AG10803 (cell line): ENCODE data around the gene PTPRZ1.

Source experiments
- DNase-seq: peaks from one replicate; pipeline ENCODE4 v3.0.0; 2010; ENCODE audit warnings: low read depth
- H3K4me3 ChIP-seq: 2 replicates; pipeline ENCODE4 v1.5.1; 2011; ENCODE audit warnings: mild to moderate bottlenecking, low read length, control low read depth
- TF ChIP-seq, protein P1 (sequence below): conservative IDR thresholded peaks from 2 replicates; pipeline ENCODE4 v1.5.1; 2011; ENCODE audit warnings: mild to moderate bottlenecking, low read length, control low read depth, inconsistent platforms

The PTPRZ1 gene

DNA sequence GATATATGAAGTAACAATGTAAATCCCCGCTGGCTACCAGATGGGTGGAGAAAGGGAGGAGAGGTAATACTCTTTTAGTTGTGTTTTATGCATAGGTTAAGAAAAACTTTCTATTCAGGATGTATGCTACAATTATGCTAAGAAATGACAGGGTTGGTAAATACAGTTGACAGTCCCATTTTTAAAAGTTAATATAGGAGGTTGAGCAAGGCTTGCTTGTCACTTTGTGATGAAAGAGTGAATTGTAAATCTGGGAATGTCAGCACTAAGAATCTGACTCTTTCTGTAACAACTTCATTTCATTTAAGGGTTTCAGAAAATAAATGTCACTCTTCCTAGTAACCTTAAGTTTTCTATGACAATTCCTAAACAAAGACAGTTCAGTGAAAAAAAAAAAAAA, 59.8 kb downstream of the PTPRZ1 start:
- TF ChIP-seq, protein P1, sequence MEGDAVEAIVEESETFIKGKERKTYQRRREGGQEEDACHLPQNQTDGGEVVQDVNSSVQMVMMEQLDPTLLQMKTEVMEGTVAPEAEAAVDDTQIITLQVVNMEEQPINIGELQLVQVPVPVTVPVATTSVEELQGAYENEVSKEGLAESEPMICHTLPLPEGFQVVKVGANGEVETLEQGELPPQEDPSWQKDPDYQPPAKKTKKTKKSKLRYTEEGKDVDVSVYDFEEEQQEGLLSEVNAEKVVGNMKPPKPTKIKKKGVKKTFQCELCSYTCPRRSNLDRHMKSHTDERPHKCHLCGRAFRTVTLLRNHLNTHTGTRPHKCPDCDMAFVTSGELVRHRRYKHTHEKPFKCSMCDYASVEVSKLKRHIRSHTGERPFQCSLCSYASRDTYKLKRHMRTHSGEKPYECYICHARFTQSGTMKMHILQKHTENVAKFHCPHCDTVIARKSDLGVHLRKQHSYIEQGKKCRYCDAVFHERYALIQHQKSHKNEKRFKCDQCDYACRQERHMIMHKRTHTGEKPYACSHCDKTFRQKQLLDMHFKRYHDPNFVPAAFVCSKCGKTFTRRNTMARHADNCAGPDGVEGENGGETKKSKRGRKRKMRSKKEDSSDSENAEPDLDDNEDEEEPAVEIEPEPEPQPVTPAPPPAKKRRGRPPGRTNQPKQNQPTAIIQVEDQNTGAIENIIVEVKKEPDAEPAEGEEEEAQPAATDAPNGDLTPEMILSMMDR = no peak
- H3K4me3 ChIP-seq = no peak overlapping the region
- DNase-seq = no peak

DNA sequence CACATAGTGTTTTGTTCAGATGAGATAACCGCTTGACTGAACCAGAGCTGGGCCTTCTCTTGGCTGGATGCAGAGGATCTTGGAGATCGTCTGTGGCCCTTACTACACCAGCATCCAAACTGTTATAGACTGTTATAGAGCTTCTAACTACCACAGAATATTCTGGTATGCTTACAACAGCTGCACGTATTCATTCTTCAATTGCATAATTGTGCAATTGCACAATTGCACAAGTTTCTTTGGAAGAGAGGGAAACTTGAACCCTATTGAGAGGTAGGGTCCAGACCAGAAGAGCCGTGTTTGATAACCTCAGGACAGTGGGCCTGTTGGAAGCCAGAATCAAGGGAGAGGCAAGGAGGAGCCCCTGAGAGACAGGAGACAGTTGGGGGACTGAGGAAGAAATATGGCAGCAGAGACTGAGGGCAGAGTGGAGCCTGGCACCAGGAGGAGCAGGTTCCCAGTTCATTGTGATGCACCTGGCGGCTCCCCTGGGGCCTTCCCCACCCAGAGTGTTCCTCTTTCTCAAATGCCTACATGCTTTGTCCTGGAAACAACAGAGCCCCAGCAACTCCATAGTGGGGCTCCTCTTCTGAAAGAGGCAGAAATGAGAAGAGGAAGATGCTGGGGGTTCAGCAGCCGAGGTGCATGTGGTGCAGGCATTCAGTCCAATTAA, 64.1 kb downstream of the PTPRZ1 start:
- H3K4me3 ChIP-seq = no peak overlapping the region
- no peak for DNase-seq
- TF ChIP-seq, protein P1 = no peak

DNA sequence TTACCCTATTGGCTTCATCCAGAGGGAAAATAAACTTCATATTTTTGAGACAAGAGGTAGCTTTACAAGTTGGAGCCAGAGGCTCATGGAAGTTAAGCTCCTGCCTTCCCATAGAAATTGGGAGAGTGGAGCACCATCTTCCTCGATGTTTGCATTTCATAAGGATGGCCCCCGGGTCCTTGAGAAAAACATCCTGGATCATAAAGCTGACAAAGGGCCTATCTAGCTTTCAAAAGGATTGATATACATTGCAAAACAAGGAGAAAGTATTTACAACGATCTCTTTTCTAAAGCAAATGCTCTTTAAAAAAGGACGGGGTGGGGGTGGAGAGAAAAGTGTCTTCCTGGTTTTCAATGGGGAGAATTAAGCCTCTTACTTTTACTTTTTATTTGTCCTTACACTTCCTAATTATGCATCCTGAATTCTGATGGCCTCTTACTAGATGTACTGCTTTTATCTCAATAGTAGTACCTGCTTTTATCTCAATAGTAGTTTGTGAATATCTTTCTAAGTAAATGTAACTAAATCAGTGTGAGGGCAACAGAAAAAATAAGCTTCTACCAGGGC, 65.6 kb downstream of the PTPRZ1 start:
- no peak overlapping the region for H3K4me3 ChIP-seq
- no peak for DNase-seq
- TF ChIP-seq, protein P1 = no peak

DNA sequence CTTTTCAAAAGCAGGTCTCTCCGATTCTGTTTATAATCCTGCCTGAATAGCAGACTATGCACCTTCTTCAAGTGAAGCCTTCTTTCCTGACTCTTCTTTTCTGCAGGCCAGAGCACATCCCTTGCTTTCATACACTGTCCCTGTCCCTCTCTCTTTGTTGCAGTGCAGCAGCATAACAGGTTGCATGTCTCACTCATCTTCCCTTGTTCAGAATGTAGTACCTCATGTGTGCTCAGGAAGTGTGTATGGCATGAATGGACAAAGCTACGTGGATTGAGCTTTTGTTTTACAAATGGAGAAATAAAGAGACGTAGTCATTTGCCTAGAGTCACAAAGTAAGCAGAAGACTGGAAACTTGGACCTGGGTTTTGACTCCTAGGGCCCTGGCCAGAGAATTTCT, 68.0 kb downstream of the PTPRZ1 start:
- DNase-seq = no peak
- TF ChIP-seq, protein P1 = no peak
- H3K4me3 ChIP-seq = no peak overlapping the region

DNA sequence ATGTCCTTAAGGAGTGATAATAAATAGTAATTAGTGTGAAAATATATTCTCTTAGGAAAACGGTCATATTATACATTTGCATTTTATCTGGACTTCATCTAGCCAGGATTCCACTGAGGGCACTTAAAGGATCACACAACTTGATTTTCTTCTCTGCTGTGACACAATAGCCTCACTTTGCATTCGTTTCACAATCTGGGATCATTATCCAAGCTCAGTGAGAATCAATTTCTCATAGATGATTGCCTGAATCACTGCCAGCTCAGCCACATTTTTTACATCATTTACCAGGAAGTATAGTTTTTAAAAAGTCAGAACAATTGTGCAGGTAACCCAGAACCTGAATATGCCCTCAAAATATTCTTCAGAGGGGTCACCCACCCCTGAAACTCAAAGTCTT, 68.9 kb downstream of the PTPRZ1 start:
- no peak for DNase-seq
- TF ChIP-seq, protein P1 = no peak
- H3K4me3 ChIP-seq = no peak overlapping the region

DNA sequence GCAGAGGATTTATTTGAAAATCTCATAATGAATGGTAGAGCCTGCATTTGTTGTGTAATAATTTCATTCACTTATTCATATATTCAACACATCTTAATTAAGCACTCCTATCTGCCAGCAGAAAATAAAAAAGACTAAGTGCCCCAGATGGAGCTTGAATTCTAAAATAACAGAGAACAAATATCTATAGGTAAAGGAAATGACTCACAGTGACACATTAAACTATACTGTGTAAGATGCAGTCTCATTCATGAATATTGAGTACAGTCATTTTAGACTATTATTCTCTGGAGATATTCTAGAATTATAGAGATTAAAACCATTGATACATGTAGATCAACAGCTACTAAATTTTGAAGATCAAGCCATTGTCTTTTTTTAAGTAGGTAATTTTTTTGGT, 72.1 kb downstream of the PTPRZ1 start:
- no peak overlapping the region for H3K4me3 ChIP-seq
- TF ChIP-seq, protein P1 = no peak
- no peak for DNase-seq
